CMK (cell line): ENCODE data around the gene GIT2.
A peak's percentile ranks its signal among the peaks of the same experiment; 100 is the strongest.
"Not testable (repeated sequence)": the region's sequence is repeated elsewhere in the genome, so short reads cannot be mapped to it uniquely, and the experiment has no call there.

Experiments
- DNase-seq: peaks from one replicate; pipeline ENCODE4 v3.0.0-alpha.2; 2010; ENCODE audit warnings: low read depth

The GIT2 gene

DNA sequence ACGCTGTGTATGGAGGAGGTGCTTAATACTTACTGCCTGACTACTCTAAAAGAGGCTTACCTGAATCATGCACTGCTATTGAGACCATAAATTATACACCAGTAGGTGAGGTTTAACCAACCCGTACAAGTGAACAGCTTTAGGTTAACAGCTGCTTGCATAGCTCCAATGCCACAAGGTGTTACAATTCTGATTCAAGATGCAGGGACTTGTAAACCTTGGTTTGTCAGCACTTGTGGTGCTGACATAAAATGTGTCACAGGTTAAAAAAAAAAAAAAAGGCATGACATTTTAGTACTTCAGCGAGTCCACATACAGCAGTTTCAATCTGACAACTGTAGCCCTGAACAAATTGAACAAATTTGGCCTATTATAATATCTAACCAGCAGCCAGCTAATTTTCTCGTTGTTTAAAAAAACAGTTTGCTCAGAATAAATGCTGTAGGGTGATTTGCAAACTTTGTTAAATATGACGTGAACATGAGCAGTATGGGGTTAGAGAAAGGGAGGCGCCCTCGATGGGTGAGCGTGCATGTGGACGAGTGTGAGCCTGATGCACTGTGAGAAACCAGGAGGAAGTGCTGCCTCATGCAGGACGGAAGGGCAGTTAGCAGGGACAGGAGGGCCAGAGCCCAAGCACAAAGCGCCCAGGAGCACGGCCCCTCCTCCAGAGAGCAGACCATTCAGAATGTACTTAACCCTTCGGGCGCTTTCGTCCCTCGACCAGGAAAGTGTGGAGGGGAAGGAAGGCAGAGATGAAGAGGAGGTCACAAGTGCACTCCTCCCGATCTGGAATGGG lies 51.4 kb downstream of the GIT2 start:
- peak; percentile 4 for DNase-seq

DNA sequence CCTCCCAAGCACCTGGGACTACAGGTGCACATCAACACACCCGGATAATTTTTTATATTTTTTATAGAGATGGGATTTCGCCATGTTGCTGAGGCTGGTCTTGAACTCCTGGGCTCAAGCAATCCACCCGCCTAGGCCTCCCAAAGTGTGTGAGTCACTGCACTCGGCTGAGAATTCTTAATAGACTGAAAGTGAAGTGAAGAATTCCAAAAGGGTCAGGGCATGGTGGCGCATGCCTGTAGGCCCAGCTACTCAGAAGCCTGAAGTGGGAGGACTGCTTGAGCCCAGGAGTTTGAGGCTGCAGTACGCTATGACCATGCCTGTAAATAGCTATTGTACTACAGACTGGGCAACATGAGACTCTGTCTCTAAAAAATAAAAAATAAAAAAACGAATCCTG lies 52.4 kb downstream of the GIT2 start:
- no peak for DNase-seq

DNA sequence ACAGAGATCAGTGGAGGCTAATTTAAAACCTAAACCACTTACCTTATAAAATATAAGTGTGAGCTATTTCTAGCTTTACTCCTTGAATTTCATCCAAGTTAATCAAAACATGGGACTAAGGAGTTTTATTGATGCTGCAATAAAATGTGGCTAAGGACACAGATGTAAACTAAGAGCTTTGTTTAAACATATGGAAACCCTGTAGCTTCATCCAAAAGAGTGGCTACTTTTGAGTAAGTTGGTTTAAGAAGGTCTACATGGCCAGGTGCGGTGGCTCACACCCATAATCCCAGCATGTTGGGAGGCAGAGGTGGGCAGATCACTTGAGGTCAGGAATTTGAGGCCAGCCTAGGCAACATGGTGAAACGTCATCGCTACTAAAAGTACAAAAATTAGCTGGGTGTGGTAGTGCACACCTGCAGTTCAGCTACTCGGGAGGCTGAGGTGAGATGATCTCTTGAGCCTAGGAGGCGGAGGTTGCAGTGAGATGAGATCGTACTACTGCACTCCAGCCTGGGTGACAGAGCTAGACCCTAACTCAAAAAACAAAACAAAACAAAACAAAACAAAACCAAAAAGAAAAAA lies 55.7 kb downstream of the GIT2 start:
- DNase-seq = no peak

- DNase-seq = no peak
These were observed 56.7 kb downstream of the GIT2 start for GRCh38 chr12:109939504-109939903.

GRCh38 chr12:109938947-109939346 lies 57.2 kb downstream of the GIT2 start:
- DNase-seq = no peak

DNA sequence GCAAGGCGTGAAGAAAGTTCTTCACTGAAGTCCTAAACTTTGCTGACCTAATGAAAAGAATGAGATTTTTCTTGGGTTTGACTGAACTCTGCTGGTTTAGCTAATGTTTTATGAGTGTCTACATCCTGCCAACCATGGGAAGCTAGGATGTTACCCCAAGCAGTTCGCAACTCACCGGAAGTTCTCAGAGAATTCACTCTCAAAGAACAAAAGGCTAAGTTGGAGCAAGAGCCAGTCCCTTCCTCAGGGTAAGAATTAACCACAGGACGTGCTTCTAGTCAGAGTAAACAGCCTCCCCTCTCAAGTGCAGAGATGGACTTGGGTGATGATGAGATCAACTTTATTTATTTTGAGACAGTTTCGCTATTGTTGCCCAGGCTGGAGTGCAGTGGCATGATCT lies 58.8 kb downstream of the GIT2 start:
- no peak for DNase-seq

GRCh38 chr12:109934026-109934425 lies 62.1 kb downstream of the GIT2 start:
- no peak for DNase-seq

DNA sequence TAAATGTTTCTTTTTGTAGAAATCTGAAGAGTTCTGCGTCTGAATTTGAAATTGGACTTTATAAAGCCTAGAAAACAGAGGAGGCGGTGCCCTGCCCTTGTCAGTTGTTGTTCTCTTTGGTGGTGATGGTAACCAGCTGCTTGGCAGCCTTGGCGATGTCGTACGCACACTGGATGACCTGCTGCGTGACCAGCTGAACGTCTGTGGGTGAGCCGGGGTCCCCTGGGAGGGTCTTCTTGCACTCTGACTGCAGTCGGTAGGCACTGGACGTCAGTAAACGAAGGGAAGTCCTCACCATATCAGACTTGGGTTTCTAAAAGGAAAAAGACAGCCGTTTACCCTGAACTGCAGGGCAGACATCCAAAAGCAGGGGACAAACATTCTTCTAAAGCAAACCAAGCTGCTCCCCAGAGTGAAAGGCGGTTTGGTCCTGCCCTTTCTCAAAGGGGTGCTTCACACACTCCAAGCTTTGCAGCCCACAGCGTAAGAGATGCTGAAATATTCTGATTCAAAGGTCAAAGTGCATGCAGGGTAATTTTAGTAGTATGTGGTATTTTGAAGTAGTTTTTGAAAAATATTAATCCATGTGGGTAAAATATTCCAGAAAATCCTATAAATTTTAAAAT lies 63.2 kb downstream of the GIT2 start:
- DNase-seq = no peak

GRCh38 chr12:109931143-109931542 lies 65.0 kb downstream of the GIT2 start:
- DNase-seq = no peak

DNA sequence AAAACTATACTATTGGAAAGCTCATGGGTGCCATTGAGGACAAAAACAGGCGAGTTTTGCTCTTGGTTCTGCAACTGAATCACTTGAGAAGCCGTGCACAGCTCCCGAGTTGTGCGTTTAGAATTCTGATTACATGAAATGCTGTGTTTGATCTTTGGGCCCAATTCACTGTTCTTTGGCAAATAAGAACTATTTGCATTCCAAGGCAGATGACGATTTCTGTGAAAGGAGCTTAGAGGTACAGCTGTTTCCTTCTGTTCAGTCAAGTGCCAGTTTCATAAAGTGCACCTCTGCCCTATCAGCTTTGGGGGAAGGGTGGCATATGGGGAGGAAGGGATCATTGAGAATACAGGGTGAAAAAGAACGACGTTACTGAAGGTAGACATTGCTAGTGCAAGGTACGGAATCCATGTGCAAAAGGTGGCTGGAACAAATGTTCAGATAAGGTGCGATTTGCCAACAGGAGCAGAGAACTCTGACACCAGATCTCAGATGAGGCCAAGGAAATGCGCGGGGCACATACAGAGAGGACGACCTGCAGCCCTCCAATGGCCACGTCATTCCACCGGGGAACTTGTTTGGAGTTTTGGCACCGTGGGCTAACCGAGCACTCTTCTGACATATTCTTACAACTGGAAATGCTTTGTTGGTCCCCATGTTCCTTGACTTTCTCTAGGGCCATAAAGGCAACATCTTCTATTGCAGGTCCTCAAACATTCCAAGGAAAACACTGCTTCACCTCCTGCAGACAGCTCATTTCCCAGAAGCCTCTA lies 66.0 kb downstream of the GIT2 start:
- DNase-seq = no peak

DNA sequence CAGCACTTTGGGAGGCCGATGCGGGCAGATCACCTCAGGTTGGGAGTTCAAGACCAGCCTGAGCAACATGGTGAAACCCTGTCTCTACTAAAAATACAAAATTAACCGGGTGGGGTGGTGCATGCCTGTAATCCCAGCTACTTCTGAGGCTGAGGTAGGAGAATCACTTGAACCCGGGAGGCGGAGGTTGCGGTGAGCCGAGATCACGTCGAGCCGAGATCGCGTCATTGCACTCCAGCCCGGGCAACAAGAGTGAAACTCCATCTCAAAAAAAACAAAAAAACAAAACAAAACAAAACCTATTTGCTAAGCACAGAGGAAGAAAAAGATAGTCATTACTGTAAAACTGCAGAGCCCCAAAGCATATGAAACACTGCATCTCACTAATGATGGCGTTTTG lies 66.8 kb downstream of the GIT2 start:
- not testable (repeated sequence) for DNase-seq

- no peak for DNase-seq
These were observed 68.0 kb downstream of the GIT2 start for GRCh38 chr12:109928058-109928656.

DNA sequence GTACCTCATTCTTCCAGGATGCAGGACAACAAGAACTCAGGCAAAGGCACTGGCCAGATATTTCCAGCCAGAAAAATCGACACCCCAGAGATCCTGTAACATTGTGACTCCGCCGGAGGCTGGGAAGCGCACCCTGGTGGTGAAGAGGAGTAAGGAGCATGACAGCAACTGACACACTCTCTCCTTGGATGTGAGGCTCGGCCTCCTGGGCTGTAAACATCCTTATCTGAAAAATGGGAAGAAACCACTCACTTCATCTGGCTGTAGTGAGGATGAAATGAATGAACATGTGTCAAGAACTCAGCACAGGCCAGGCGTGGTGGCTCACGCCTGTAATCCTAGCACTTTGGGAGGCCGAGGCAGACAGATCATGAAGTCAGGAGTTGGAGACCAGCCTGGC lies 68.5 kb downstream of the GIT2 start:
- DNase-seq = no peak

- no peak for DNase-seq
These were observed 69.5 kb downstream of the GIT2 start for GRCh38 chr12:109926488-109927210.

DNA sequence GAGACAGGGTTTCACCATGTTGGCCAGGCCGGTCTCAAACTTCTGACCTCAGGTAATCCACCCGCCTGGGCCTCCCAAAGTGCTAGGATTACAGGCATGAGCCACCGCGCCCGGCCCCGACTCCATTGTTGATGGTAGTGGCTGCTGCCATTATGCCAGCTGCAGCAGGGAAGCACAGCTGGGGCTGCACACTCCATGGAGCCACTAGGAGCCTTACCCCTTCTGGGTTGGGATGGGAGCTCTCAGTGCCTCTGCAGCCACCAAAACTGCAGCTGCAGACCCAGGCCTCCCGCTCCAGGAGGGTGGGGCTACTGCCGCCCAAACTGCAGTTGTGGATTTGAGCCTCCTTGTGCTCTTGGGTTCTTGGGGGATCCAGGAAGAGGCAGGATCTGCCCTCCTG lies 70.2 kb downstream of the GIT2 start:
- DNase-seq = no peak

DNA sequence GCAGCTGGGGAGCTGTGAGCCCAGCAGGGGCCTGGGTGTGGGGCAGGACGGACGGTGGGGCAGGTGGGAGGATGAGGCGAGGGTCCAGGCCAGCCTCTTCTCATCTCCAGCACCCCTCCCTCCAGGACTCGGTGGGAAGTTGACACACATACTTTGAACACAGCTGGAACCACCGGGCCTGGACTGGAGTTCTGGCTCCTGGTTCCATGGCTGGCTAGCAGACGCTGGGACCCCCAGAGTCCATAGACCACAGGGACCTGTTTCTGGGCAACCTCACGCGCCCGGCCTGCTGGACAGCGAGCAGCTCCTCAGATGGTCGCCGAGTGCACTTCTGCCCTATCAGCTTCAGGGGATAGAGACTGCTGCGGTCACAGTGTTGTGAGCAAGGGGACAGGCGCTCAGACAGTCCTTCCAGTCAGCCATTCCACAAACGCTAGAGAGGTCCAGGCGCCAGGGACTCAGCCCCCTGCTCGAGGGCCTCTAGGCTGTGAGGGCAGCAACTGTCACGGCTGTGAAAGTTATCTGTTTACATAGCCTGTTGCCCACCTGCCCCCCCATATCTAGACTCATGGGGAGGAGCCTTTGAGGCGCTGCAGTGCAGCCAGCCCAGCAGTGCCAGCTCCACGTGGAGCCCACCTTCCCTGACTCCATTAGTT lies 70.9 kb downstream of the GIT2 start:
- no peak for DNase-seq

DNA sequence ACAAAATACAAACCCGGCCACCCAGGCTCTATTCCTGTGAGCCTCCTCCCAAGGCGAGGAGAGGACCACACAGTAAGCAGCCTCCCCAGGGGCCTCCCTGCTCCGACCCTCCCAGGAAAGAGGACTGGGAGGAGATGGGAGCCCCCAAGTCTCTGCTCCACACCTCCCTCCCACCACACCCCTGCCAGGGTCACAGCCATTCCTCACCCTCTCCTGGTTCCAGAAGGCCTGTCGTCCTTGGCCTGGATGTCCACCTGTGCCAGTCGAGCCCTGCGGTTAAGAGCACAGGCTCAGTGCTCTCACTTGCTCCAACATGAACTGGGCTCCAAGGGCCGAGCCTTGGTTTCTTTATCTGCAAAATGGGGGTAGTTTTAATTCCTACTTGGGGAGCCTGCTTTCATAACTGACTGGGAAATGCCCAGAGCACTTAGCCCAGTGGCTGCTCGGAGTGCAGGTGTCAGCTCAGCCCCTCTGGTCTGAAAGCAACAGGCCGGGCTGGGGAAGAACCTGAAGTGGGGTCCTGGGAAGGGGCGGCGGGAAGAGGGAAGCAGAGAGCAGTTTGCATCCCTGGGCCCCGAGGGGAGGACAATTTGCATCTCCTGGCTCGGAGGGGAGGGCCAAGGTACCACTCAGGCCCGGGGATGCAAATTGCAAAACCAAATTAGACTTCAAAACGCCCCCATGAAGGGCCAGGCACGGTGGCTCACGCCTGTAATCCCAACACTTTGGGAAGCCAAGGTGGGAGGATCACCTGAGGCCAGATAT lies 72.5 kb downstream of the GIT2 start:
- DNase-seq = no peak

- no peak for DNase-seq
These were observed 73.1 kb downstream of the GIT2 start for GRCh38 chr12:109923038-109923437.

DNA sequence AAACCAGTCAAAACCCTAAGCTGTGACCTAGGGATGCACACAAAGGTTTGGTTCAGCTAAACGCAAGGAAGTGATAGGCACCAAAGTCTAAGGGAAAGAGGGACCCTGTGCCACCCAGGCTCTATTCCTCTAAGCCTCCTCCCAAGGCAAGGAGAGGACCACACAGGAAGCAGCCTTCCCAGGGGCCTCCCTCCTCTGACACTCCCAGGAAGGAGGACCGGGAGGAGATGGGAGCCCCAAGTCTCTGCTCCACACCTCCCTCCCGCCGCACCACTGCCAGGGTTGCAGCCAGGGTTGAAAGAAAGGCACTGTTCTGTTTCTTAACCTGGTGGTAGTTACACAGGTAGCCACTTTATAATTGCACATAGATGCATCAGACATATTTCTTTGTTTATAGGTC lies 74.2 kb downstream of the GIT2 start:
- no peak for DNase-seq

GRCh38 chr12:109920261-109920780 lies 75.8 kb downstream of the GIT2 start:
- no peak for DNase-seq
